Mononuclear cell (primary cell): ENCODE data around the gene PLEKHM3. TPM values are rescaled to one million over a fixed set of nuclear protein-coding genes. Genes with fewer than 3 reads are reported as not detected.

Experiments used
- H3K27me3 ChIP-seq: 2 replicates; pipeline ENCODE4 v1.6.0; 2011; ENCODE audit warnings: low read length, control low read depth; ENCODE audit not compliant: insufficient read depth
- H3K4me1 ChIP-seq: 2 replicates; pipeline ENCODE4 v1.5.1; 2011; ENCODE audit warnings: mild to moderate bottlenecking, low read length, control low read depth; ENCODE audit not compliant: insufficient read depth
- H3K4me3 ChIP-seq: 2 replicates; pipeline ENCODE4 v1.5.1; 2011; ENCODE audit warnings: mild to moderate bottlenecking, low read length, moderate library complexity
- H3K9me3 ChIP-seq: 2 replicates; pipeline ENCODE4 v1.5.1; 2011; ENCODE audit warnings: low read depth, mild to moderate bottlenecking, control low read depth, low read length
- total RNA-seq: library from RNA; depleted of rRNA; stranded (reverse); fragments of >200 nt; gene quantifications from one replicate; pipeline ENCODE4 v1.2.3, GENCODE V29; 2012

Gene PLEKHM3
- total RNA-seq, 1 donor: 22.7 TPM

GRCh38 chr2:207935121-207935990 lies 90.0 kb downstream of the PLEKHM3 start:
- no peaks in the 10 kb centered on the region for H3K27me3 ChIP-seq
- no peaks in the 10 kb centered on the region for H3K4me1 ChIP-seq
- no peaks in the 10 kb centered on the region for H3K9me3 ChIP-seq
- H3K4me3 ChIP-seq: no peak overlapping the region

DNA sequence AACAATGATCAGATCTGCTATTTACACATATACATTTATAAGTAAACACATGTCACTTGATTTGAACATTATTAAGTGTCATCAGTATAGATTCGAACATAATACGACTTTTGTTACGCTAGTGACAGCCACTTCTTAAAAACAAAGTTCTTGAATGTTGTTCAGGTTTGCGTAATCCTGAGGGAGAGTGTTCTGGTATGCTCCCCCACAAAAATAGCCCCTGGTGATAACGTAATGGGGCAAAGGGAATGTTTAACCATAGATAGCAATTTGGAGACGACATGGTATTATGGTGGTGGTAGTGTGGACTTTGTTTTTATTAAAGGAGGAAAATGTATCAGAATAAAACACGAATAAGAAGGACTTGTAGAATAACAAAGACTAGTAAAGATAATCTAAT lies 90.6 kb downstream of the PLEKHM3 start:
- Histone ChIP-seq H3K4me3 (no peak overlapping the region), H3K4me1 (no peaks in the 10 kb centered on the region)

GRCh38 chr2:207933396-207934065 lies 91.8 kb downstream of the PLEKHM3 start:
- H3K9me3 ChIP-seq: no peaks in the 10 kb centered on the region
- no peaks in the 10 kb centered on the region for H3K4me1 ChIP-seq
- no peaks in the 10 kb centered on the region for H3K27me3 ChIP-seq
- no peak overlapping the region for H3K4me3 ChIP-seq

More for the DNA sequence above, 90.6 kb downstream of the PLEKHM3 start:
- Histone ChIP-seq H3K27me3 (no peaks in the 10 kb centered on the region), H3K9me3 (no peaks in the 10 kb centered on the region)

- H3K4me3 ChIP-seq: no peak overlapping the region
- no peaks in the 10 kb centered on the region for H3K4me1 ChIP-seq
- no peaks in the 10 kb centered on the region for H3K27me3 ChIP-seq
- no peaks in the 10 kb centered on the region for H3K9me3 ChIP-seq
These were observed 93.2 kb downstream of the PLEKHM3 start for GRCh38 chr2:207932106-207932505.

- Histone ChIP-seq H3K4me3 (no peak overlapping the region), H3K9me3 (no peaks in the 10 kb centered on the region), H3K4me1 (no peaks in the 10 kb centered on the region), H3K27me3 (no peaks in the 10 kb centered on the region)
These were observed 94.6 kb downstream of the PLEKHM3 start for GRCh38 chr2:207930747-207931146.

DNA sequence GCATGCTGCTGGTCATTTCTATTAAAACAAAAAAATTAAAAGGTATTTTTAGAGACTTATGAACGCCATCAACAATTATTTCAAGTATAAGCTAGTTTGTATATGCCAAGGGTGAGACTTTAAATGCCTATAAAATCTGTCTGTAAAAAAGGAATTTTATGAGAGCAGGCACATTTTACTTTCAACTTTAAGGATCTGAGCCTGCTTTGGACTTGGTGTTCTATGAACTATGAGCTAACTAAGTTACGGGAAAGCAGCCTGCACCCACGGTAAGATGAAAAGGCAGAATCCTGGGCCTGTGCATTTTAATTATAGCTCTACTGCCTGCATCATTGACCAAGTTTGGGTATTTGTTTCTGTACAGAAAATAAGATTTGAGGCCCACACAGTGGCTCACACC lies 95.4 kb downstream of the PLEKHM3 start:
- no peaks in the 10 kb centered on the region for H3K27me3 ChIP-seq
- no peak overlapping the region for H3K4me3 ChIP-seq

GRCh38 chr2:207928079-207928478 lies 97.2 kb downstream of the PLEKHM3 start:
- Histone ChIP-seq H3K9me3 (no peaks in the 10 kb centered on the region), H3K27me3 (no peaks in the 10 kb centered on the region), H3K4me3 (no peak overlapping the region), H3K4me1 (peaks cover 4% of the 10 kb centered on the region)

More for the DNA sequence above, 95.4 kb downstream of the PLEKHM3 start:
- H3K9me3 ChIP-seq: no peaks in the 10 kb centered on the region
- H3K4me1 ChIP-seq: peaks cover 4% of the 10 kb centered on the region

DNA sequence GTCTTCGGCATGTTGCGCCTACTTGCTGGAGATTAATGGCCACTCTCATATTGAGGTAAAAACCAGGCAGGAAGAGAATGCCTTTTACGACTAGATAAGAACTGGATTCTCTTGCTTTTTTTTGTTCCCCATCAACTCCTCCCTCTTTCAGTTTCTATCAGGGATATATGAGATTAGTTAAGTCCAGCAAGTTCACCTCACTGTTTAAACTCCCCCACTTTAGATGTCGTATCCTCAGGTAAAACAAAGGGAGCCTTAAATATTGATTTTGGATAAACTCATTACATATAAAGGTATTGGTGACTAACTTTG lies 98.4 kb downstream of the PLEKHM3 start:
- H3K9me3 ChIP-seq: no peaks in the 10 kb centered on the region
- peaks cover 4% of the 10 kb centered on the region for H3K4me1 ChIP-seq
- no peak overlapping the region for H3K4me3 ChIP-seq
- H3K27me3 ChIP-seq: no peaks in the 10 kb centered on the region

- no peaks in the 10 kb centered on the region for H3K9me3 ChIP-seq
- H3K4me1 ChIP-seq: peaks cover 4% of the 10 kb centered on the region
- H3K27me3 ChIP-seq: no peaks in the 10 kb centered on the region
- no peak overlapping the region for H3K4me3 ChIP-seq
These were observed 99.0 kb downstream of the PLEKHM3 start for GRCh38 chr2:207926133-207926988.

DNA sequence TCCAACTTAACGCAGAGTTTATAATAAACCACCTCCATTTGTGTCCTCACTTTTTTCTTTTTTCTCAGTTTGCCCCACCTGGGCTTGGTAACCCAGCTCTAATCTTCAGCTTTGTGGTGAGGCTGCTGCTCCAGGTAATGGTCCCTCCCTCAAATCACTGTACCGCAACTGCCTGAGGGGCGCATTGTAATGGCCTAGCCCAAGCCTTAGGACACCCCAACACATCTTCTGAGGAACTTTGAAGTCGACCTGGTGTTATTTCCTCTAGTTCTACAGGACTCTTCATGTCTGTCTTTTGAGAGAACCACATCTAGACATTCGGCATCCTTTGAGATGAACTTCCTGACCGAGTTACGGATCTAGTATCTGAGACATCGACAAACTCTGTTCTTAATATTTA lies 99.7 kb downstream of the PLEKHM3 start:
- H3K9me3 ChIP-seq: no peaks in the 10 kb centered on the region
- peaks cover 4% of the 10 kb centered on the region for H3K4me1 ChIP-seq
- H3K4me3 ChIP-seq: no peak overlapping the region
- H3K27me3 ChIP-seq: no peaks in the 10 kb centered on the region

DNA sequence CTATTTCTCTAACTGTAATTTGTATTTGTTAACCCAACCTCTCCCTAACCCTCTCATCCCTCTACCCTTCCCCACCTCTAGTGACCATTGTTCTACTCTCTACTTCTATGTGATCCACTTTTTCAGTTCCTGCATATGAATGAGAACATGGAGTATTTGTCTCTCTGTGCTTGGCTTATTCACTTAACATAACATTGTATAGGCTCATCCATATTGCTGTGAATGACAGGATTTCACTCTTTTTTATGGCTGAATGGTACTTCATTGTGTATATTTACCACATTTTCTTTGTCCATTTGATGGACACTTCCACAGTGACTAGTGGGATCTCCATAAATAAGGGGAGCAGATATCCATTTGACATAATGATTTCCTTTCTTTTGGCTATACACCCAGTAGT lies 103.7 kb downstream of the PLEKHM3 start:
- H3K9me3 ChIP-seq: no peaks in the 10 kb centered on the region
- H3K4me1 ChIP-seq: peaks cover 4% of the 10 kb centered on the region
- no peaks in the 10 kb centered on the region for H3K27me3 ChIP-seq
- no peak overlapping the region for H3K4me3 ChIP-seq

DNA sequence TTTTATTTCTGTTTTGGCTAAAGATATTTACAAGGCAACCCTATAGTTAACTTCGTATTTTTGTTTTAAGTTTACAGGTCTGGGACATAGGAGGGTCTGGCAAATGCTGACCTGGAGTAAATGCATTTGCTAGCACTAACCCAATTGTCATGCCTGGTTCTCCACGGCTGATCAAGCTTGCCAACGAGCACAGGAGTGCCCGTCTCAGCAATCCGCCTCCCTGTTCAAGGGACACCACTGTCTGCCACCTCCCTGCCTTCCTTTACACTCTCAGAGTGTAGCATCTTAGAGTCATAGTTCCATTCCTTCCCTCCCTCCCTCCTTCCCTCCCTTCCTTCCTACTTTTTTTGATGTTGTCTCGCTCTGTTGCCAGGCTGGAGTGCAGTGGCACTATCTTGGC lies 104.6 kb downstream of the PLEKHM3 start:
- Histone ChIP-seq H3K9me3 (no peaks in the 10 kb centered on the region), H3K4me1 (peaks cover 4% of the 10 kb centered on the region), H3K4me3 (no peak overlapping the region), H3K27me3 (no peaks in the 10 kb centered on the region)

DNA sequence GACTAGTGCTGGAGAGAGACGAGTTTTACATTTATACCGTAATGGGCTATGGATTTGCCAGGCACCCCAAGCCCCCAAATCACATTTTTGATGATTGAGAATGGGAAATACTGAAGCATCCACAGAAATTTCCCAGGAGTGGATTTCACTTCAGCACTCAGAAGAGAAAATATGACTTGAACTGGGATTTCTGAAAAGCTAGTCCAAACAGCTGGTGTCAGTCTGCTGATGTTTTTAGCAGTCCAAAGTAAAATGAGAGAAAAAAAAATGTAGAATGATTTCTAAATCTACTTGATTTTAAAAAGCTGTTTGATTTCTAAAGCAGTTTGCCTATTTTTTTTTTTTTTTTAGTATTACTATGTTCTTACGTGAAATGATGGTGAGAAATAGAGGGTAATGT lies 105.0 kb downstream of the PLEKHM3 start:
- H3K27me3 ChIP-seq: no peaks in the 10 kb centered on the region
- no peaks in the 10 kb centered on the region for H3K9me3 ChIP-seq
- no peak overlapping the region for H3K4me3 ChIP-seq

GRCh38 chr2:207919164-207919919 lies 106.0 kb downstream of the PLEKHM3 start:
- H3K4me3 ChIP-seq: no peak overlapping the region
- H3K9me3 ChIP-seq: no peaks in the 10 kb centered on the region
- no peaks in the 10 kb centered on the region for H3K4me1 ChIP-seq
- H3K27me3 ChIP-seq: no peaks in the 10 kb centered on the region

More for the DNA sequence above, 105.0 kb downstream of the PLEKHM3 start:
- H3K4me1 ChIP-seq: peaks cover 2% of the 10 kb centered on the region
